HepG2 (cell line): ENCODE results near the gene ZNF454. TPM values are rescaled to one million over a fixed set of nuclear protein-coding genes. Genes with fewer than 3 reads are reported as not detected.

ENCODE experiments used
- ATAD3A ChIP-seq: sonication (generic); formaldehyde crosslinking; IDR thresholded peaks from 2 replicates; pipeline ENCODE4 v1.4.0; 2020; ENCODE audit warnings: missing genetic modification reagents
- E2F1 ChIP-seq: sonication (generic); formaldehyde crosslinking; IDR thresholded peaks from 2 replicates; pipeline ENCODE4 v1.5.0; 2020; ENCODE audit warnings: missing genetic modification reagents
- HMGXB4 ChIP-seq, 2 experiments: sonication (generic) in 1 of 2; formaldehyde crosslinking in 1 of 2; IDR thresholded peaks; 2 replicates each; pipeline versions ENCODE4 v1.4.0 to v1.6.1; 2018 to 2020; ENCODE audit warnings: missing genetic modification reagents in 2 of 2, borderline replicate concordance in 1 of 2, low read depth in 1 of 2, mild to moderate bottlenecking in 1 of 2, missing biosample characterization in 1 of 2
- HNRNPUL1 ChIP-seq: fragments of 200-400 bp; formaldehyde crosslinking; IDR thresholded peaks from 2 replicates; pipeline ENCODE4 v1.6.1; 2017; ENCODE audit warnings: low read depth, mild to moderate bottlenecking, low read length, moderate library complexity
- IRX3 ChIP-seq: sonication (generic); formaldehyde crosslinking; IDR thresholded peaks from 2 replicates; pipeline ENCODE4 v1.8.1; 2023; ENCODE audit warnings: mild to moderate bottlenecking, low read depth, missing genetic modification reagents, borderline replicate concordance
- KDM3A ChIP-seq: IDR thresholded peaks from 2 replicates; pipeline ENCODE4 v1.6.1; 2018; ENCODE audit warnings: low read depth, missing compliant biosample characterization
- LCORL ChIP-seq, 2 experiments: fragments of 450-650 bp in 1 of 2; sonication (generic) in 1 of 2; formaldehyde crosslinking in 1 of 2; IDR thresholded peaks; 2 replicates each; pipeline versions ENCODE4 v1.5.0 to v1.6.1; 2017 to 2020; ENCODE audit warnings: antibody characterized with exemption in 1 of 2, missing genetic modification reagents in 1 of 2
- MAX ChIP-seq: IDR thresholded peaks from 2 replicates; pipeline ENCODE4 v1.6.1; 2012; ENCODE audit warnings: inconsistent platforms
- MLX ChIP-seq: IDR thresholded peaks from 2 replicates; pipeline ENCODE4 v1.6.1; 2016
- NAIF1 ChIP-seq: sonication (generic); formaldehyde crosslinking; IDR thresholded peaks from 2 replicates; pipeline ENCODE4 v1.5.0; 2020; ENCODE audit warnings: mild to moderate bottlenecking, missing genetic modification reagents, borderline replicate concordance
- NFE2L1 ChIP-seq: sonication (generic); formaldehyde crosslinking; IDR thresholded peaks from 2 replicates; pipeline ENCODE4 v1.4.0; 2020; ENCODE audit warnings: missing genetic modification reagents, mild to moderate bottlenecking, borderline replicate concordance
- SIX4 ChIP-seq: sonication (generic); formaldehyde crosslinking; IDR thresholded peaks from 2 replicates; pipeline ENCODE4 v1.4.0; 2020; ENCODE audit warnings: missing genetic modification reagents
- TFAP4 ChIP-seq: sonication (generic); IDR thresholded peaks from 2 replicates; pipeline ENCODE4 v1.6.1; 2016; ENCODE audit warnings: low read depth, borderline replicate concordance
- ZBTB7A ChIP-seq: sonication (generic); formaldehyde crosslinking; IDR thresholded peaks from 2 replicates; pipeline ENCODE4 v1.8.0; 2022; ENCODE audit warnings: mild to moderate bottlenecking, missing genetic modification reagents
- ZFP36 ChIP-seq: fragments of 150-350 bp; IDR thresholded peaks from 2 replicates; pipeline ENCODE4 v1.6.1; 2018; ENCODE audit warnings: borderline replicate concordance, low read length, low read depth; ENCODE audit not compliant: partially characterized antibody
- ZNF589 ChIP-seq: sonication (generic); formaldehyde crosslinking; conservative IDR thresholded peaks from 2 replicates; pipeline ENCODE4 v1.8.0; 2022; ENCODE audit warnings: mild to moderate bottlenecking, moderate library complexity, missing genetic modification reagents
- ZNF816 ChIP-seq: sonication (generic); formaldehyde crosslinking; IDR thresholded peaks from 2 replicates; pipeline ENCODE4 v1.8.0; 2022; ENCODE audit warnings: missing genetic modification reagents, mild to moderate bottlenecking, borderline replicate concordance
- polyA plus RNA-seq, 8 experiments: library from polyadenylated mRNA; depleted of rRNA in 3 of 8; stranded (reverse) in 7 of 8; unstranded in 1 of 8; fragments of >200 nt; fragmentation: Illumina TruSeq in 4 of 8; extraction: Trizol in 4 of 8; gene quantifications; 2 replicates each; pipeline versions ENCODE4 v1.2.1 to v1.2.3, GENCODE V29; 2011 to 2016; ENCODE audit warnings: low read depth in 4 of 8, missing spikeins in 1 of 8, mixed read lengths in 1 of 8; ENCODE audit not compliant: insufficient read depth in 1 of 8
- total RNA-seq, 5 experiments: library from RNA; depleted of rRNA; stranded (reverse); fragments of >200 nt; fragmentation: Illumina TruSeq; extraction: Trizol; gene quantifications; 2 replicates each; pipeline ENCODE4 v1.2.3, GENCODE V29; 2016; ENCODE audit warnings: low read depth in 1 of 5
- TF ChIP-seq, protein P1 (sequence below): sonication (generic); formaldehyde crosslinking; conservative IDR thresholded peaks from 2 replicates; pipeline ENCODE4 v1.5.0; 2020; ENCODE audit warnings: missing genetic modification reagents
- TF ChIP-seq, protein P2 (sequence below): sonication (generic); formaldehyde crosslinking; conservative IDR thresholded peaks from 2 replicates; pipeline ENCODE4 v1.4.0; 2020; ENCODE audit warnings: missing genetic modification reagents

ZNF454 gene
- total and polyA plus RNA-seq, 2 of the 13 experiments (the other 11 are each of a cell fraction or from before 2014, with no cell fraction given): 0.16 TPM; not detected in 1

DNA sequence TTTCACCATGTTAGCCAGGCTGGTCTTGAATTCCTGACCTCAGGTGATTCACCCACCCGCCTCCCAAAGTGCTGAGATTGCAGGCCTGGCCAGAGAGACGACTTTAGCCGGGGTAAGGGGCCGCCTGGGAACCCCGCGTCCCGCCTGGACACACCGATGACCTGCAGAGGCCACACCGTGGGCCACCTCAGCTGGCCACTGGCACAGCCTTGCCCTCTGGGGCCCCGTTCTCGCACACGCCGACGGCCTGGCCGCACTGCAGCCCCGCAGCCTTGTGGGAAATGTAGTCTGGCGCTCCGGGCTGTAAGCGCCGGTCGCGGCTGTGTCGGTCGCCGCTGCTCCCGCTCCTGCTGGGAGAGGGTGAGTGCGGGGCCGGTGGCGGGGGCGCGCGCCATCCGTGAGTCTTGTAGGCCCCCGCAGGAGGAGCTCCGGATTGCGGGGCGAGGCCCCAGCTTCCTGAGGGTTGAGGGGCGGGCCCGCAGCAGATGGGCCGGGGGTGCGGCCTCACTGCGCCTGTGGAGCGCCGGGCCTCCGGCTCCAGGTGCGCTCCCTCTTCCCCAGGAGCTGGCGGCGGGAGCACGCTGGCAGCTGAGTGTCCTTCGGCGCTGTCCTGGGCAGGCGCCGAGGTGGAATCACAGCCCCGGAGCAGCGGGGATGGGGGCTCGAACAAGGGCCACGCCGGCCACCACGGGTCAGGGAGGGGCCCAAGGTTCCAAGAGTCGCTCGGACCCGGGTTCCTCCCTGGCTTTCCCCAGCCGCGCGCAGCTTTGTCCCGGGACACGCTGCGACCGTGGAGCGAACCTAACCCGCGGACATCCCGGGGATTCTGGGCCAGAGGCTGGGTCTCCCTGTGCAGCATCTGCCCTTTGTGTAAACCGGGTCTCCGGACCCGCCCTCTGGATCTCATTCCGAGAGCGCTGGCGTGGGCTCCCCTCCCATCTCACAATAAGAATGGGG, 45.1 kb upstream of the ZNF454 start, which contains the start of gene ZFP2 (continued):
- no peak for TF ChIP-seq KDM3A (CRISPR knock-in tag)
- TF ChIP-seq ZNF589 (CRISPR knock-in tag): no peak
- no peak for TF ChIP-seq IRX3 (CRISPR knock-in tag)
- no peak for TF ChIP-seq ZNF816 (CRISPR knock-in tag)
- TF ChIP-seq MAX: peak; percentile 35
- no peak for TF ChIP-seq HNRNPUL1
- TF ChIP-seq, protein P1, sequence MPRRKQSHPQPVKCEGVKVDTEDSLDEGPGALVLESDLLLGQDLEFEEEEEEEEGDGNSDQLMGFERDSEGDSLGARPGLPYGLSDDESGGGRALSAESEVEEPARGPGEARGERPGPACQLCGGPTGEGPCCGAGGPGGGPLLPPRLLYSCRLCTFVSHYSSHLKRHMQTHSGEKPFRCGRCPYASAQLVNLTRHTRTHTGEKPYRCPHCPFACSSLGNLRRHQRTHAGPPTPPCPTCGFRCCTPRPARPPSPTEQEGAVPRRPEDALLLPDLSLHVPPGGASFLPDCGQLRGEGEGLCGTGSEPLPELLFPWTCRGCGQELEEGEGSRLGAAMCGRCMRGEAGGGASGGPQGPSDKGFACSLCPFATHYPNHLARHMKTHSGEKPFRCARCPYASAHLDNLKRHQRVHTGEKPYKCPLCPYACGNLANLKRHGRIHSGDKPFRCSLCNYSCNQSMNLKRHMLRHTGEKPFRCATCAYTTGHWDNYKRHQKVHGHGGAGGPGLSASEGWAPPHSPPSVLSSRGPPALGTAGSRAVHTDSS (CRISPR knock-in tag): no peak
- peak; percentile 17 to 75; a peak in 3 of 4 replicates for TF ChIP-seq HMGXB4 (CRISPR knock-in tag; IDR thresholded peaks at IDR 0.05; ENCODE audit: borderline replicate concordance in 1 of 2, low read depth in 1 of 2)
- no peak for TF ChIP-seq LCORL (IDR thresholded peaks at IDR 0.05)
- TF ChIP-seq LCORL (CRISPR knock-in tag; IDR thresholded peaks at IDR 0.05): no peak
- TF ChIP-seq, protein P2, sequence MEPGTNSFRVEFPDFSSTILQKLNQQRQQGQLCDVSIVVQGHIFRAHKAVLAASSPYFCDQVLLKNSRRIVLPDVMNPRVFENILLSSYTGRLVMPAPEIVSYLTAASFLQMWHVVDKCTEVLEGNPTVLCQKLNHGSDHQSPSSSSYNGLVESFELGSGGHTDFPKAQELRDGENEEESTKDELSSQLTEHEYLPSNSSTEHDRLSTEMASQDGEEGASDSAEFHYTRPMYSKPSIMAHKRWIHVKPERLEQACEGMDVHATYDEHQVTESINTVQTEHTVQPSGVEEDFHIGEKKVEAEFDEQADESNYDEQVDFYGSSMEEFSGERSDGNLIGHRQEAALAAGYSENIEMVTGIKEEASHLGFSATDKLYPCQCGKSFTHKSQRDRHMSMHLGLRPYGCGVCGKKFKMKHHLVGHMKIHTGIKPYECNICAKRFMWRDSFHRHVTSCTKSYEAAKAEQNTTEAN (CRISPR knock-in tag): 0 out of 2 replicates have a peak, but pooled peaks have one; percentile 20
- no peak for TF ChIP-seq NAIF1
- no peak for TF ChIP-seq ZFP36
- TF ChIP-seq TFAP4: peak; percentile 59; the same call in 1 of the 2 replicates
- TF ChIP-seq MLX (CRISPR knock-in tag): no peak
- TF ChIP-seq ATAD3A: no peak
- TF ChIP-seq SIX4 (CRISPR knock-in tag): no peak
- TF ChIP-seq ZBTB7A (CRISPR knock-in tag): no peak
- TF ChIP-seq NFE2L1 (CRISPR knock-in tag): no peak
- no peak for TF ChIP-seq E2F1 (CRISPR knock-in tag)
